Stomach (tissue), 4 donors: ENCODE measurements around the gene DST.

Experiments
- EP300 ChIP-seq: sonication (generic); formaldehyde crosslinking; IDR thresholded peaks from one replicate; pipeline ENCODE4 v1.6.1; 2017; ENCODE audit warnings: antibody characterized with exemption
- POLR2A ChIP-seq, 4 donors: fragments of 450-650 bp; IDR thresholded peaks; one replicate each; pipeline ENCODE4 v1.6.1; 2016; ENCODE audit warnings: antibody characterized with exemption in 4 of 4, control low read depth in 2 of 4, mild to moderate bottlenecking in 1 of 4, moderate library complexity in 1 of 4
- POLR2AphosphoS5 ChIP-seq, 3 donors: sonication (generic); formaldehyde crosslinking; IDR thresholded peaks; one replicate each; pipeline ENCODE4 v1.6.1; 2016; ENCODE audit warnings: antibody characterized with exemption in 3 of 3
- TF ChIP-seq, protein P1 (sequence below), 7 experiments: fragments of 450-650 bp in 4 of 7; fragments of 200-600 bp in 3 of 7; sonication (generic) in 3 of 7; IDR thresholded peaks; one replicate each; pipeline ENCODE4 v1.5.1; 2016 to 2019; ENCODE audit warnings: antibody characterized with exemption in 7 of 7, control low read depth in 2 of 7, mild to moderate bottlenecking in 1 of 7

GRCh38 chr6:56505512-56506260 lies 137.0 kb downstream of the DST start:
- TF ChIP-seq, protein P1, sequence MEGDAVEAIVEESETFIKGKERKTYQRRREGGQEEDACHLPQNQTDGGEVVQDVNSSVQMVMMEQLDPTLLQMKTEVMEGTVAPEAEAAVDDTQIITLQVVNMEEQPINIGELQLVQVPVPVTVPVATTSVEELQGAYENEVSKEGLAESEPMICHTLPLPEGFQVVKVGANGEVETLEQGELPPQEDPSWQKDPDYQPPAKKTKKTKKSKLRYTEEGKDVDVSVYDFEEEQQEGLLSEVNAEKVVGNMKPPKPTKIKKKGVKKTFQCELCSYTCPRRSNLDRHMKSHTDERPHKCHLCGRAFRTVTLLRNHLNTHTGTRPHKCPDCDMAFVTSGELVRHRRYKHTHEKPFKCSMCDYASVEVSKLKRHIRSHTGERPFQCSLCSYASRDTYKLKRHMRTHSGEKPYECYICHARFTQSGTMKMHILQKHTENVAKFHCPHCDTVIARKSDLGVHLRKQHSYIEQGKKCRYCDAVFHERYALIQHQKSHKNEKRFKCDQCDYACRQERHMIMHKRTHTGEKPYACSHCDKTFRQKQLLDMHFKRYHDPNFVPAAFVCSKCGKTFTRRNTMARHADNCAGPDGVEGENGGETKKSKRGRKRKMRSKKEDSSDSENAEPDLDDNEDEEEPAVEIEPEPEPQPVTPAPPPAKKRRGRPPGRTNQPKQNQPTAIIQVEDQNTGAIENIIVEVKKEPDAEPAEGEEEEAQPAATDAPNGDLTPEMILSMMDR (IDR thresholded peaks at IDR 0.05) = no peak
- no peak for TF ChIP-seq POLR2AphosphoS5 (IDR thresholded peaks at IDR 0.05)
- no peak for TF ChIP-seq POLR2A (IDR thresholded peaks at IDR 0.05)
- TF ChIP-seq EP300 = no peak
